Breast epithelium (tissue), 3 donors: ENCODE results near the gene PTPRK.

Experiments
- CTCF ChIP-seq, 3 donors: fragments of 450-650 bp; IDR thresholded peaks; one replicate each; pipeline ENCODE4 v1.5.1; 2016 to 2017; ENCODE audit warnings: antibody characterized with exemption in 3 of 3, mild to moderate bottlenecking in 3 of 3, moderate library complexity in 3 of 3
- POLR2A ChIP-seq: fragments of 450-650 bp; IDR thresholded peaks from one replicate; pipeline ENCODE4 v1.6.1; 2016; ENCODE audit warnings: antibody characterized with exemption, mild to moderate bottlenecking, moderate library complexity

- TF ChIP-seq CTCF (IDR thresholded peaks at IDR 0.05) (no peak), POLR2A (no peak)
Measured at GRCh38 chr6:128206610-128207426, 313.6 kb downstream of the PTPRK start.
